GF-D8 (cell line): ENCODE measurements around the gene SERINC5.
A peak's percentile ranks its signal among the peaks of the same experiment; 100 is the strongest.
"Not testable (repeated sequence)": the region's sequence is repeated elsewhere in the genome, so short reads cannot be mapped to it uniquely, and the experiment has no call there.

ENCODE experiments used
- DNase-seq: peaks from one replicate; lab custom pipeline; 2025; lab: John Stamatoyannopoulos, UW

Gene SERINC5

DNA sequence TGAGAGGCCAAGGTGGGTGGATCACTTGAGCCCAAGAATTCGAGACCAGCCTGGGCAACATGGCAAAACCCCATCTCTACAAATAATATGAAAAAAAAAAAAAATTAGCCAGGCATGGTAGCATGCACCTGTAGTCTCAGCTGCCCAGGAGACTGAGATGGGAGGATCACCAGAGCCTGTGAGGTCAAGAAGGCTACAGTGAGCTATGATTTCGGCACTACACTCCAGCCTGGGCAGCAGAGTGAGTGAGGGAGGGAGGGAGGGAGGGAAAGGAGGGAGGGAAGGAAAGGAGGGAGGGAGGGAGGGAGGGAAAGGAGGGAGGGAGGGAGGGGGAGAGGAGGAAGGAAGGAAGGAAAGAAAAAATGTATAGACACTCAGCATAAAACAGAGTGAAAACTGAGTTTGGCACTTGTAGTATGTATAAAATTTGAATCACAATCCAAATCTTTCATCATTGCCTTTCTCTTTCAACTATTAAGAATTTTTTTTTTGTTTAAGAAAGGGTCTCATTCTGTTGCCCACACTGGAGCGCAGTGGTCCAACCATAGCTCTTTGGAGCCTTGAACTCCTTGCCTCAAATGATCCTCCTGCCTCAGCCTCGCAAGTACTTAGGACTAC lies 27.8 kb downstream of the SERINC5 start:
- no peak for DNase-seq

GRCh38 chr5:80225934-80226326 lies 29.9 kb downstream of the SERINC5 start:
- DNase-seq: no peak

DNA sequence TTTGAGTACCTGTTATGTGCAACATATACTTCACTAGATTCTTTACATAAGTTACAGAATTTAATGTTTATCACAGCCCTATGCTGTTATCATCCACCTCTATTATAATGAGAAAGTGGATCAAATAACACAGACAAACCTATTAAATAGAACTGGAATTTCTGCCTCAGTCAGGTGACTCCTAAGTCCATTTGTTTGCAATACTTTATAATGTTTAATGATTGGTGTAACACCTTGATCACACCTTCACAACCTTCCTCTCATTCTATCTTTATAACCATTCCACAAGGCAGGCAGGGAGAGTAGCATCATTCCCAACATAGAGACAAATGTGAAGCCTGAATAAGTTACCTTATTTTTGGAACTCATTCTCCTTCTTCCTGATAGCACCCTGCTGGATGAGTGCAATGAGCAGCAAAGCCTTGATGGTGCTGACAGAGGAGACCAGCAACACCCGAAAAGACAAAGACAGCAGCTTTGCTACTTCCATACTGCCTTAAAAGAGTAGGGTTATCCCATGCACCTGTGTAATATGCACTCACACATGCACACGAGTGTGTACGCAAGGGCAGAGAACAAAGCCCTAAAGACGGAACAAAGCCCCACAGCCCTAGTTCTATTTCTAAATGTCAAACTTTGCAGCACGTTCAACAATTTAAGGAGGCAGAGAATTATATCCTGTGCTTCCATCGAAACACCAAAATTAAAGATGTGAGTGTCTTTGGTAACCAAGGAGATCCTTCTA lies 30.5 kb downstream of the SERINC5 start:
- no peak for DNase-seq

- no peak for DNase-seq
Measured at GRCh38 chr5:80223561-80223960, 32.3 kb downstream of the SERINC5 start.

DNA sequence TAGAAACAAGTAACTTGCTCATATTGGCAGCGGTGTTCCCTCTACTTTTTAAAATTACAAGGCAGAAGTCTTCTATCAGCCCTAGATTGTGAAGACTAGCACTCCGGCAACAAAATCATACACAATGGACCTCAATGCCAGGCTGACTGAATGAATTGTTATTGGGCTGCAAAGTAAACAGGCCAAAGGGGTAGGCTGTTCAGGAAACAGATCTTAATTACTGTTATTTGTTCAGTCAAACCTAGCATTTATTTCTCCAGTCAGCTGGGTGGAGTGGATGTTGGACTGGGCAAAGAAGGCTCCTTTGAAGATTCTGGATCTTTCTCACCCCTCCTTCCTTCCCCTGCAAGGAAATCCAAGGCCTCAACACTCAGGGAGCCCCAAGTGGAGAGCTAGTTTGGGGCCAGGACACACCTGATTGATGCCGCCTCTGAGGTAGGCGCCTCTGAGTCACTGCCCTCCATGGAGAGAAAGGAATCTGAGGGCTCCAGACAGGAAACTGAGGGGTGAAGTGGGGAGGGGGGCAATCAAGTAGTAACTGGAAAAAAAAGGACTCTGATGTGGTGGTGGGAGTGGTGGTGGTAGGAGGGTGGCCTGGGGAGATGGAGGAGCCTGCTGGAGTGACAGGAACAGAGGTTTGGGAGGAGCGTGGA lies 35.5 kb downstream of the SERINC5 start:
- DNase-seq: no peak

DNA sequence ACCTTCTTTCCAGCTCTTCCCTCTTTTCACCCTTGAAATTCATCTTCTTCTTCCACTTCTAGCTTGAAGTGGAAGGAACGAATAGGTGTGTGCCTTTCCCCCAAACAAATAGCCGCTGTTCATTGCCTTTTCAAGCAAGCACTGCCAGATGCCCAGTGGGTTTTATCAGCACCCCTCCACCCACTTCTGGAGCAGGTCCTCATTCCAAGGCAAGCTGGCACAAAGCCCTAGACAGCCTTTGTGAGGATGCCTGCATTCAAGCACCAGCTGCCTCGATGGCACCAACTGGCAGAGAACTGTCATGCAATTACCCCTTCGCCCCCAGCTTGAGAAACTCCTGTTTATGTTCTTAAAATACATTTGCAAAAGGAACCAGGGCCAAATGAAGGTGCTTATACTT lies 36.5 kb downstream of the SERINC5 start:
- no peak for DNase-seq

- no peak for DNase-seq
Measured at GRCh38 chr5:80217667-80218066, 38.2 kb downstream of the SERINC5 start.

GRCh38 chr5:80216753-80217596 lies 38.9 kb downstream of the SERINC5 start:
- DNase-seq: no peak

DNA sequence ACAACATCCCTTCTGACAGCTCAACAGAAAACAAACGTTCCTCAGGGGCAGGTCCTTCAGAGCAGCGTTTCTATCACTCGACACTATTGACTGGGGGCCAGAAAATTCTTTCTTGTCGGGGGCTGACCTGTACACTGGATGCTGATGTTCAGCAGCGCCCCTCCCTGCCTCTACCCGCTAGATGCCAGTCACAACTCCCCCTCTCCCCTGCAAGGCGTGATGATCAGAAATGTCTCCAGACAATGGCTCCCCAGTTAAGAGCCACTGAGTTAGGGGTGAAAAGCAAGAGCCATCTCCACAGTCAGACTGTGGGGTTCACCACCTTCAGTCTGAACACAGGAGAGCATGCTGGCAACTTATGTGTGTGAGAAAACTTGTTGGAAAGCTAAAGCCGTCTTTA lies 39.8 kb downstream of the SERINC5 start:
- DNase-seq: no peak

GRCh38 chr5:80215523-80215922 lies 40.3 kb downstream of the SERINC5 start:
- DNase-seq: peak; percentile 81

- no peak for DNase-seq
Measured at GRCh38 chr5:80213466-80213865, 42.4 kb downstream of the SERINC5 start.

DNA sequence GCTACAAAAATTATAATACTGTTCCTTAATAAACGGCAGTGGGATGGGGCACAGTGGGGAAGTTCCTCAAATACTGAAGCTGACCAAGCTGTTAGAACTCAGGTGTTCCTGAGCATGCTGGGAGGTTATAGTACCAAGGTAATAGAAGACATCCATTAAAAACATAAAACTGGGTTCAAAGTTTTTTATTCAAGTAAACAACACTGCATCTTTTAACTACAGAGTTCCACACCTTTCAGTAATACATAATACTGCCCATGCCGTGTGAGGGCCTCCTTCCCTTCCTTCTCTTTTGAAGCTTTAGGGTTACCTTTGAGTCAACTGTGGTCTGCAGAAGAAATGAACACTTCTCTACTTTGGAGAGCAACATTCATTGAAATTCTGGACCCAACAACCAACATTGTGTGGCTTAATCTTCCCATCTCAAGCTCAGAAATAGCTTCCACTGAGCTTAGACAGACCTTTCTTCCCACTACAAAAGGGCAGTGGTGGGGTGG lies 43.6 kb downstream of the SERINC5 start:
- DNase-seq: no peak

GRCh38 chr5:80211327-80211726 lies 44.5 kb downstream of the SERINC5 start:
- DNase-seq: no peak

DNA sequence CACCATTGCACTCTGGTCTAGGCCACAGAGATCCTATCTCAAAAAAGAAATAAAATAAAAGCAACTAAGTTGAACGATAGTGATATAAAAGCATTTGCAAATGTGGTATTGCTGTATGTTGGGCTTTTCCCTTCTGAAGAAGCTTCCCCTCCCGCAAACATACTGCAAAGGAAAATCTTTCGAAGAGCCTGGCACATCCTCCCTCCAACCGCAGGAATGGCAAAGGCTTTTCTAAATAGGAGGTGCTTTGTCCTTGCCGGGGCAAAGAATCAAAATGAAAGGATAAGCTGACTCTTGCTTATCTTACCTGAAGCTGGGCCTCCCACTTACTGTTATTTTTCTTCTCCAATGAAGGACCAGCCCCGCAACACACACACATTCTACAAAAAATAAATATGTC lies 45.8 kb downstream of the SERINC5 start:
- no peak for DNase-seq

DNA sequence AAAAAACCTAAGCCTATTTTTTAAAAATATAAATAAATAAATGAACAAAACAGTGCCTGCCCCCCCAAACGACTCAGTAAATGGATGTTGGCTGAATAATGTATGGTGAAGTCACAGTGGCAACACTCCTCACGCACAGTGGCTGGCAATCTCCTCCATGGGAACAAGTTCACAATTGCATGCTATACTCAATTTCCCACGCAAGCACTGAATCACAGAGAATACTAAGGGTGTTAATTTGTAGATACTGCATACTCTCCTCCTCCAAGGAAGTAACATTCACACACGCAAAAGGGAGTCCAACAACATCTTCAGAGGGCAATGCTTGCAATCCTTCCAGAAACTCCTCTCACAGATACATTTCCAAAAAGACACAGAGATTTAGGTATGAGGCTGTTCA lies 47.5 kb downstream of the SERINC5 start:
- DNase-seq: no peak

DNA sequence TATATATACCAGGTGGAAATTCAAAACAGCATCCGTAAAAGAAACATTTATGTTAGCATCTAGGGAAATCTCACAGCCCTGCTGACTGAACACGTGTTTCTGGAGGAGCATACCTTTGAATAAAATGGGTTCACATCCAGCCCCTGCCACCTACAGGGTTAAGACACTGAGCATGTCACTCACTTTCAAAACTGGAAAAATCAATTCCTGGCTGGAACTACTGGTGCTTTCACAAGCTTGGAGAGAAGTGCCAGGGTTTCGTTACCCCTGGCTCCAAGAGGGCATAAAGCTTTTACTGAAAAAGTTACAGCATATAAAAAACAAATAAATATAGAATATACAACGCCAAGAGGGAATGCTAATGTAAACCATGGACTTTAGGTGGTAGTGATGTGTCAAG lies 48.0 kb downstream of the SERINC5 start:
- no peak for DNase-seq

GRCh38 chr5:80206282-80206681 lies 49.6 kb downstream of the SERINC5 start:
- no peak for DNase-seq

DNA sequence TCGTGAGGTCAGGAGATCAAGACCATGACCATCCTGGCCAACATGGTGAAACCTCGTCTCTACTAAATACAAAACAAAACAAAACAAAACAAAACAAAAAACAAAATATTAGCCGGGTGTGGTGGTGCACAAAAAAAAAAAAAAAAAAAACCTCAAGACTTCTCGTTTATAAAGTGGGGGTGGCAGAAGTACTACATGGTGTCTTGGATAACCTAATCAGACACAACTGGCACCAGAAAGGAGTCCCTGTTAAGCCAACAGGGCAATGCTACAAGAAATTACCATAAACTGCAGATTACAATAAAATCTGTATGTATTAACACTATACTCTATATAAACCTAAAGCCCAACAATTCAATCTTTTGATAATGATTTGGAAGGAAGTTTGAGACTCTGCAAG lies 50.0 kb downstream of the SERINC5 start:
- DNase-seq: no peak

DNA sequence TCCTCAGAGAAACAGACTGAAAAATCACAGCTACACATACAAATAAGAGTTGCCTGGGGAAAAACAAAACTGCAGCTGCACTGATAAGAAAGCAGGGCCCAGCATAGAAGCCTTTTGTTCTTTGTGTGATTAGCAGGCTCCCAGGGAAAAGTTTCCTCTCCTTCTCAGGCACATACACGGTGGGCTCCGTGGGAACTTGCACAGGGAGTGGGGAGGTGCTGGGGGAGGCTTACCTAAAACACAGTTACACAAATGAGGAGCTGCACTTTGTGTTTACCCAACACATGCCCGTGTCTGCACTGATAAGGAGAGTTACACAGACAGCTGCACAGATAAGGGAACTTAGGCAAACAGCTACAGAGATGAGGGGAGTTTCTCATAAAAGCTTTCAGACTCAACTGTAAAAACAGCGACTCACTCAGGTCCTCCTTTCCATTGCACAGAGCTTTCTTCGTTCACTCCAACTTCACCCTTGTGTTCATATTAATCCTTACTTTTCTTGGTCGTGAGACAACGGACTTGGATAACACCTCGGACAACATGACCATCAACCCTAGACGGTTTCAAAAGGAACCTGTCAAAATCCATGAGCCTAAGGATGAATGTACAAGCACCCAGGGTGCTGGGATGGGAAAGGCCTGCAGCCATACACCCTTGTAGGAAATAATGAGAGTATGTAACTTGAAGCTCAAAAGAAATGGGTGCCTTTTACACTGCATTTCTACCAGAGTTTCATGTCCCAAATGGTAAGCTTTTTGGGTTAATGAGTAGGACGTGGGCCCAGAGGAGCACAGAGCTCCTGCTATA lies 50.8 kb downstream of the SERINC5 start:
- peak; percentile 82 for DNase-seq

DNA sequence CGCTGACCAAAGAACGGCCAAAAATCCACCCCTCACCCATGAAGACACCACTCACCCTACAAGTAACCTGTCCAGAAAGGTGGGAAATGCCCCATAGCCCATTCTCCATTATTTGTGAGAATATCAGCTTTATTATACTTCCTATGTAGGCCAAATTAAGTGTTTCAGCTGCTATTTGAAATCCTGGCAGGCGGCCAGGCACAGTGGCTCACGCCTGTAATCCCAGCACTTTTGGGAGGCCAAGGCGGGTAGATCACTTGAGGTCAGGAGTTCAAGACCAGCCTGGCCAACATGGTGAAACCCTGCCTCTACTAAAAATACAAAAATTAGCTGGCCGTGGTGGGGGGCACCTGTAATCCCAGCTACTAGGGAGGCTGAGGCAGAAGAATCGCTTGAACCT lies 54.1 kb downstream of the SERINC5 start:
- not testable (repeated sequence) for DNase-seq

- DNase-seq: no peak
Measured at GRCh38 chr5:80198920-80199319, 56.9 kb downstream of the SERINC5 start.
